Measurements from ENCODE around the gene TDRD9.

Gene TDRD9

GRCh38 chr14:104031384-104031783 lies 103.1 kb downstream of the TDRD9 start:
- DNase-seq (ENCODE audit: low read depth) = no peak

GRCh38 chr14:104034976-104035699 lies 106.9 kb downstream of the TDRD9 start:
- no peak for DNase-seq (ENCODE audit: low read depth)

DNA sequence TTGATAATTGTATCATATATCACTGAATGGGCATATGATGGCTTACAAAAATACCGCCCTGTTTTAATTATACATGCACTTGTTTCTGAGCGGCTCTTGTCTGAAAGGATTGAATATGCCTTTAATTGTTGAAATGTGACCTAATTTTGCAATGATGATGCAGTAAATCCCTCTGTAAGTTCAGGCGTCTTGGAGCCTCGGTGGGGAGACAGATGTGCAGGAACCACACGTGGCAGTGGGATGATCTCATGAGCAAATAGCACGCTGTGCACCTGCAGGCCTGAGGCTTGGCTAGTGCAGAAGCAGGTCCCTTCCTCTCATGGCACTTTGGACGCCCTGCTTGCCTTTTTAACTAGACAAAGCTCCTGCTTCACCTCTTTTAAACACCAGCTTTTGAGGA lies 108.0 kb downstream of the TDRD9 start:
- DNase-seq (ENCODE audit: low read depth) = no peak

GRCh38 chr14:104037074-104037473 lies 108.8 kb downstream of the TDRD9 start:
- no peak for DNase-seq (ENCODE audit: low read depth)

DNA sequence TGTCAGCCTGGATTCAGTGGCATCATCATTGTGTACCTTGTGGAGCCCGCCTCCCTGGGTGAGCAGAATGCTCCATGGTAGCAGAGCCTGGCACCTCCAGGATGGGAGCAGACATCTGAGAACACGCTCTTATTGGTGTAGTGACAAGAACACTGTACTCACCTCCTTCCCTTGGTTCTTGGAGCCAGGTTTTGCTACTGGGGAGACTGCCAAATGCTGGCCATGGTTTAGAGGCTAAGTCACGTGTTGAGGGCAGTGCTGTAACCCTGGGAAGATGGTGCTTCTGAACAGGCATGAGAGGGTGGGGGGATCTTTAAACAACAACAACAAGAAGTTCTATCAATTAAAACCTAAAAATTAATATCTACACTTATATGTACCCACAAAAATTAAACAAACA lies 109.6 kb downstream of the TDRD9 start:
- DNase-seq (ENCODE audit: low read depth) = no peak

DNA sequence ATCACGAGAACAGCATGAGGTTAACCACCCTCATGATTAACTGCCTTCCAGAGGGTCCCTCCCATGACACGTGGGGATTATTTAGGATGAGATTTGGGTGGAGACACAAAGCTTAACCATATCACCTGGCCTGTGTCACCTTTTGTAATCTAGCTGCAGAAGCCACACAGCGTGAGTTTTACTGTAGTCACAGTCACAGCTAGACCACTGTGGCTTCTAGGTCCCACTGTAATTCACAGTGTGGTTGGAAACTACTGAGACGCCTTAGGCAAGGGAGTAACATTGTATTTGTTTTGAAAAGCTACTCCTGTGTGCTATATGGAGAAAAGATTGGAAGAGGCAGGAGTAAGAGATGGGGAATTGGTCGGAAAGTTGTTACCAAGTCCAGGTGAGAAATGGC lies 111.0 kb downstream of the TDRD9 start:
- DNase-seq (ENCODE audit: low read depth) = no peak

- DNase-seq (ENCODE audit: low read depth) = no peak
These were observed 112.3 kb downstream of the TDRD9 start for GRCh38 chr14:104040539-104040938.

DNA sequence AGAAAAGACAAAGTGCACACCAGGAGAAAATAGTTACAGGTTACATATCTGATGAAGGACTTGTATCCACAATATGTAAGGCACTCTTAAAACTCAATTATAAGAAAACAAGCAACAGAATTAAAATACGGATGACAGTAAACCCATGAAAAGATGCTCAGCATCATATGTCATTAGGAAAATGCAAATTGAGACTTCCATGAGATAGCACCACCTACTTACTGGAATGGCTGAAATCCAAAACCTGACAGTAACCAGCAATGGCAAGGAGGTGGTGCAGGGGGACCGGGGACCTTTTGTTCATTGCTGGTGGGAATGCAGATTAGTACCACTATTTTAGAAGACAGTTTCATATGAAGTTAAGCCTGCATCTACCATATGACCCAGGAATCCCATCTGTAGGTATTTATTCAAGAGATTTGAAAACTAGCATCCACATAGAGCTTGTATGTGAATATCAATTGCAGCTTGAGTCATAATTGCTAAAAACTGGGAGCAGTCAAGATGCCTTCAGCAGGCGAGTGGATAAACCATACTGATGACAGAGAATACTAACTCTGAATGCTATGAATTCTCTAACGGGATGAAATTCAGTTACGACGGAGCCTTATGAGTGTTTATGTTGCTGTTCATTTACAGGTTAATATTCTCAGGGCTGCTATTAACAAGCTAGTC lies 113.3 kb downstream of the TDRD9 start:
- DNase-seq (ENCODE audit: low read depth) = no peak

DNA sequence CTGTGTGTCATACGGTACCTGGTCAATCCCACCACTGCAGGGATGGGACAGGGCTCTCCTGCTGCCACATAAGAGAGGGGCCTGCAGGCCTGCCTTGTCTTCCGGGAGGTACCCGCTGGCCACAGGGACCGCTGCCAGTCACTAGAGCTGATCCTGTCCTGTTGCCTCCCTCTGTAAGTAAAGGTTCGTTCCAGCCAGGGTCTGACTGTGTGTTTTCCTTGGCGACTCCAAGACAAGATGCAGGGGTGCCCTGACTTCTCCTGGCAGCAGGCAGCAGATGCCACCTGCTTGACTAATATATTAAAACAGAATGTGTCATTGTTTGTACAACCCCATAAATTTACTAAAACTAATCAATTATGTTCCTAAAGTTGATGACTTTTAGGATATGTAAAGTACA lies 115.8 kb downstream of the TDRD9 start:
- DNase-seq (ENCODE audit: low read depth) = no peak

DNA sequence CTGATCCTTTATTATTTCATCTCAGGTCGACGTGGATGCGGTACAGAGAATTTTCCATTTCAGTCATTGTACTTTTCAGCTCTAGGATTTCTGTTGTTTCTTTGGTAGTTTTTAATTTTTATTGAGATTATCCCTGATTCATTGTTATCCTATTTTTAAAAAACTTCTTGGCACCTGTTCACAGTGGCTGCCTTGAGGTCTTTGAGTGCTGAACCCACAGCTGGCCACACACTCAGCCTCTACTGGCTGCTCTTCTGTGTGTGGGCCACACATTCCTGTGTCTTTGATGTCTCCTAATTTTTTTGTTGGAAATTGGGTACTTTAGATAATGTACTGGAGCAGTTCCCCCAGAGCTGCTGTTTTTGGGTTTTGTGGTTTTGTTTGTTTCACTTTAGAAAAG lies 119.5 kb downstream of the TDRD9 start:
- no peak for DNase-seq (ENCODE audit: low read depth)

DNA sequence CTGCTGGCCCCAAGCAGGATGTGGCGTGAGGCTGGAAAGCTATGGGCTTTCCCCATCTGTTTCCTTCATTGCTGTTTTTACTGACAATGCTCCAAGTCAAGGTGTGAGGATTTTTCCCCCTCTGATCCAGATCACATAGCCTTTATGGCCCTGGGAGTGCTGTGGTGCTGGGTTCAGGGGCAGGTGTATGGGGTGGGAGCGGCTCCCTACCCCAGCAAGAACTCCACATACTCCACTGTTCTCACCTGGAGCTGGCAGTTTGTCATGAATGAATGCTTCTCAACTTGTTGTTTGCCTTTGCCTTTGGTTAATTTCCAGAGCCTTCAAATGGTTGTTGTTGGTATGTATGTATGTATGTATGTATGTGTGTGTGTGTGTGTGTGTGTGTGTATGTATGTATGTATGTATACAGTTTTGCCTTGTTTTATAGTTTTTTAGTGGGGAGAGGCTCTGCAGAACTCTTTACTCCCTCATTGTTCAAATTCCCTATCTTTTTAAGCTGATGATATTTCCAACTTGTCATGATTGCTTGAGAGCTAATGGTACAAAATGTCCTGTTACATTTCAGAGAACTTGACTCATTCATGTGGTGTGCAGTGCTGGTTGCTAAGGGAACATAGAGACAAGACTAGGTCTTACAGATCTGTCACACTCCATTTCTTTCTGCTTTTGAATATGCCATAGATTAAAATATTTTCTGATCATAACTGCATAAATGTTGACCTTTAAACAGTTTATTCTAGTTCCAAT lies 120.7 kb downstream of the TDRD9 start:
- DNase-seq (ENCODE audit: low read depth) = no peak

- no peak for DNase-seq (ENCODE audit: low read depth)
These were observed 121.5 kb downstream of the TDRD9 start for GRCh38 chr14:104049576-104050240.

- DNase-seq (ENCODE audit: low read depth) = no peak
These were observed 123.0 kb downstream of the TDRD9 start for GRCh38 chr14:104051092-104051813.

DNA sequence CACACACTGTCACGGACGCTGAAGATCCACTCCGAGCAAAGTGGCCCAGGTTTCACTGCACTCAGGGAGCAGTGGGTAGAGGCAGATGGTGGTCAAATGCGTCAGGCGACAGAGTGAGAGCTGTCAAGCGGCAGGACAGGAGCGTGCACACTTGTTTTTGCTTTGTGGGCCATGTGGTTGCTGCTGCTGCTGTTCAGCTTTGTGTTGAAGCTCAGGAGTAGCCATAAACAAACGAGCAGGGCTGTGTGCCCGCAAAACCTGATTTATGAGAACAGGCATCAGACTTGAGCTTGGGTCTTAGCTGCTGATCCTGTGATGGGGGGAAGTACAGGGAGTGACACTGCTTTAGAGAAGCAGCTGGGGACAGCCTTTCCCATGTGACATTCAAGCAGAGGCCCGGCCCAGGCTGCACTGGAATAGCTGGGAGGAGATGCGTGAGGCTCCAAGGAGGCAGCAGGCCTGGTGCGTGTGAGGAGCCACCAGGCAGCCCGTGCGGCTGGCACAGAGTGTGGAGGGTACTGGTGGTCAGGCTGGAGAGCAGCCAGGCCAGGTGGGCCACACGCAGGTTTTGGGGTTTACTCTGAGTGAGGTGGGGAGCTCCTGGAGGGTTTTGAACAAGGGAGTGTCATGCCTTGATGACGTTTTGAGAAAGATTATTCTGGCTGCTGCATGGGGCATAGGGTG lies 126.1 kb downstream of the TDRD9 start:
- no peak for DNase-seq (ENCODE audit: low read depth)

DNA sequence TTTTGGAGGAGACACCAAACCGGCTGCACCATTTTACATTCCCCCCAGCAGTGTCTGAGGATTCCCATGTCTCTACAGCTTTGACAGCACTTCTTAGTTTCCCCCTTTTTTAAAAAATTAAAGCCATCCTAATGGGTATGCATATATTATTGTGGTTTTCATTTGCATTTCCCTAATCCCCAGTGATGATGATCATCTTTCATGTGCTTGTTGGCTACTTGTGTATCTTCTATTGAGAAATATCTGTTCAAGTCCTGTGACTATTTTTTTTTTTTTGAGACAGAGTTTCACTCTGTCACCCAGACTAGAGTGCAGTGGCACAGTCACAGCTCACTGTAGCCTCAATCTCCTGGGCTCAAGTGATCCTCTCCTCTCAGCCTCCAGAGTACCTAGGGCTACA lies 134.0 kb downstream of the TDRD9 start:
- DNase-seq (ENCODE audit: low read depth) = no peak

- no peak for DNase-seq (ENCODE audit: low read depth)
These were observed 135.7 kb downstream of the TDRD9 start for GRCh38 chr14:104064003-104064402.

DNA sequence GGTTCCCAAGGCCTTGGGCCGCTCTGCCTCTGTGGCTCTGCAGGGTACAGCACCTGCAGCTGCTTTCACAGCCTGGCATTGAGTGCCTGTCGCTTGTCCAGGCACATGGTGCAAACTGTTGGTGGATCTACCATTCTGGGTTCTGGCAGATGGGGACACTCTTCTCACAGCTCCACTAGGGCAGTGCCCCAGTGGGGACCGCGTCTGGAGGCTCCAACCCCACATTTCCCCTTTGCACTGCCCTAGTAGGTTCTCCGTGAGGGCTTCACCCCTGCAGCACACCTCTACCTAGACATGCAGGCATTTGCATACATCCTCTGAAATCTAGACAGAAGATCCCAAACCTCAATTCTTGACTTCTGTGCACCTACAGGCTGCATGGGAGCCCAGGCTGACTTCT lies 138.0 kb downstream of the TDRD9 start:
- no peak for DNase-seq (ENCODE audit: low read depth)

DNA sequence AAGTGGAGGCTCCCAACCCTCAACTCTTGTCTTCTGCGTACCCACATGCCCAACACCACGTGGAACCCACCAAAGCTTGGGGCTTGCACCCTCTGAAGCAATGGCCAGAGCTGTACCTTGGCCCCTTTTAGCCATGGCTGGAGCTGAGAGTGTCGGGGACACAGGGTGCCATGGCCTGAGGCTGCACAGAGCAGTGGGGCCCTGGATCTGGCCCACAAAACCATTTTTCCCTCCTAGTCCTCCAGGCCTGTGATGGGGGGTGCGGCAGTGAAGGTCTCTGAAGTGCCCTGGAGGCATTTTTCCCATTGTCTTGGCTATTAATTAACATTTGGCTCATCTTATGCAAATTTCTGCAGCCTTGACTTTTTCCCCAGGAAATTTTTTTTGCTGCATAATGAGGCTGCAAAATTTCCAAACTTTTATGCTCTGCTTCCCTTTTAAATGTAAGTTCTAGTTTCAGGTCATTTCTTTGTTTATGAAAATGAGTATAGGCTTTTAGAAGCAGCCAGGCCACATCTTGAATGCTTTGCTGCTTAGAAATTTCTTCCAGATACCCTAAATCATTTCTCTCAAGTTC lies 138.6 kb downstream of the TDRD9 start:
- DNase-seq (ENCODE audit: low read depth) = no peak

DNA sequence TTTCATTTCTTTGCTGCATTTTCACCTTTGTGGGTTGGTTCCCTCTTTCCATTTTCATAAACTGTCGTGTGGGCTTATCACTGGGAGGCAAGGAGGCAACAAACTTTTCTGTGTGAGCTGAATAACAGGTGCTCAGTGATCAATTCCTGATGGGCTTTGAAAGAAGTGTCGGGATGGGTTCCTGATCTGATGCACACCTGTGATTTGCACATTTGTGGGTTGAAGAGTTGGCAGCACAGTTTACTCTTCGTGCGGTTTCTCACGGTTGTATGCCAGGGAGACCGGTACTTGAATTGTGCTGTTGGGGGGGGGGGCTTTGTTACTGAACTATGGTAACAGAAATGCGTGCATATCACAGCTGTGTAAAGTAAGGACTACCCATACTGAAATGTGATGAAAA lies 141.3 kb downstream of the TDRD9 start:
- DNase-seq (ENCODE audit: low read depth) = no peak

DNA sequence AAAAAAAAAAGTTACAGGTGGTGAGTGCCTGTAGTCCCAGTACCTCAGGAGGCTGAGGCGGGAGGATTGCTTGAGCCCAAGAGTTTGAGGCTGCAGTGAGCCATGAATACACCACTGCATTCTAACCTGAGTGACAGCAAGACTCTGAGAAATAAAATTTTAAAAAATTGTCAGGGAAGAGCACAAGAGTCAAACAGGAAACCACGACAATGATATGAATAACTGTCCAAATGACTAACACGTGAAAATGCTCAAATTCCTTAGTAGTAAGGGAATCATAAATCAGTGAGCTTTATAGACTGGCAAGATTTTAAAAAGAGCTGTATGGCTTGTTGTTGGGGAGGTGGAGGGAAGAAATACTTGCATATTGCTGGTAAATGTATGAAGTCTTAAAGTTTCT lies 144.3 kb downstream of the TDRD9 start:
- no peak for DNase-seq (ENCODE audit: low read depth)

DNA sequence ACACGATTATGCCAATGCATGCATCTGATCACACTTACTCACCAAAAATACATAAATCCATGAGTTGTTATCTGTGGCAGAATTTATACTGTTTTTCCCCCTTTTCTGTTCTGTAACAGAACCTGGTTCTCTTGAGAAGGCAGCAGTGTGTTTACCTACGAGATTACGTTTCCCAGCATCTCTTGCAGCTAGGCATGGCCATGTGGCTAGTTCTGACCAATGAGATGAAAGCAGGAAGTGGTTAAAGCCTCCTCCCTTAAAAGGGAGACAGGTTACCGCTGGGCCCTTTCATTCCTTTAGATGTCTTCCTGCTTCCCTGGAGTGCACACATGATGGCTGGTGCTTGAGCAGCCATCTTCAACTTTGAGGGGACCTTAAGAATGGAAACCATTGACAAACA lies 145.5 kb downstream of the TDRD9 start:
- no peak for DNase-seq (ENCODE audit: low read depth)

All from activated T-helper 9 cell treated with anti-CD3 and anti-CD28 coated beads, Interleukin-2, amount 50 U/mL, for 16 hours (primary cell).